DMS79 (cell line): ENCODE results near the gene NUAK1.
"Not testable (repeated sequence)": the region's sequence is repeated elsewhere in the genome, so short reads cannot be mapped to it uniquely, and the experiment has no call there.

Source experiments
- DNase-seq: peaks from one replicate; lab custom pipeline; 2025; lab: John Stamatoyannopoulos, UW

NUAK1 gene

GRCh38 chr12:106146987-106147386 lies 8.2 kb upstream of the NUAK1 start:
- DNase-seq, result no peak

DNA sequence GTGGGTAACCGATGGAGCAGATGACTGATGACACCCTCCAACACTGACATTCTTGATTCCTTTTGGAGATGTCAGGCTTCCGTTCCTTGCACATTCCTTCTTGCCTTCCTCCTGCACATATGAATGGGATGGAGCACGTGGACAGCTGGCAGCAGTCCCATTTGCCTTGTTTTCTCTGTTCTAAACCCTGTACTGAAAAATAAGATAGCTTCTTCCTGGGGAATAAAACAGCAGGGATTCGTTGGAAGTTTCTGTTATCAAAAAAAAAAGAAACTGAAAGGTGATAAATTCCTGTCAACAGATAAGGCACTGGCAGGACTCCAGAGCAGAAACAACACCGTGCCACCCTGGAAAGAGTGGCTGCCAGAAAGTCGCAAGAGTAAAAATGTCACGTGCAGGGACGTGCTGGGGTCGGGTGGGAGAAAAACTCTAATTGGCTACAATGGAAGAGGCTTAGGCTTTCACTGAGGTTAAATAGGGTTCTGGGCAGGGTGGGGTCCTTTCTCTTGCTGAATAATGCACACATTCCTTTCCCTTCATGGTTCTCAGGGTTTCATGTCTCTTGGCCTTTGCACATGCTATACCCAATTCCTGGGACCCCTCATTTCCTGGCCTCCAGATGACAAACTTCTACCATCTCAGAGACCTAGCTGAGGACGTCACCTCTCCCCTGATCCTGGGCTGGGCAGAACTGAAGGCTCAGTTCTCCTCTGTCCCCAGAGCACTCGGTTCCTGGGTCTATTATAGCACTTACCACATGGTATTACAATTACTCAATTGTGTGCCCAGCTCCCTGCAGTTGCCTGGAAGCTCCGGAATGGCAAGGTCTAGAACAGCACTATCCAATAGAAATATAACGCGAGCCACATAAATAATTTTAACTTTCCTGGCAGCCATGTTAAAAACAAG lies 7.0 kb upstream of the NUAK1 start:
- no peak for DNase-seq

- no peak for DNase-seq
Observed at GRCh38 chr12:106144847-106145246, 6.1 kb upstream of the NUAK1 start.

DNA sequence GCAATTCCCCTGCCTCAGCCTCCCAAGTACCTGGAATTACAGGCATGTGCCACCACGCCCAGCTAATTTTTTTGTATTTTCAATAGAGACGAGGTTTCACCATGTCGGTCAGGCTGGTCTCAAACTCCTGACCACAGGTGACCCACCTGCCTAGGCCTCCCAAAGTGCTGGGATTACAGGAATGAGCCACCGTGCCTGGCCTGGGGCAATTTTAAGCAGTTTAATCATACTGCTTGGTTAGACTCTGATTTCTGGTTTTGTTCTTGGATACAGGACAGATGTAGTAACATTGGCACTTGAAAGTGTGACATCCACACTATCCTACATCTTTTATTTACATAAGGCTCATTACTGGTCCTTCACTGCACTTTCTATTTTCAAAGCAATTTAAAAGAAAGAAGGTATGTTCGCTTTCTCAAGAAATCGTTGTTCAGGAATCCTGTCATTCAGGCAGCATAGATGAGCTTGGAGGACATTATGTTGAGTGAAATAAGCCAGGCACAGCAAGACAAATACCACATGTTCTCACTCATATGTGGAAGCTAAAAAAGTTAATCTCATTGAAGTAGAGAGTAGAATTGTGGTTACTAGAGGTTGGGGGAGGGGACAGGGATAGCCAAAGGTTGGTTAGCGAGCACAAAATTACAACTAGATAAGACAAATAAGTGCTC lies 4.0 kb upstream of the NUAK1 start:
- no peak for DNase-seq

DNA sequence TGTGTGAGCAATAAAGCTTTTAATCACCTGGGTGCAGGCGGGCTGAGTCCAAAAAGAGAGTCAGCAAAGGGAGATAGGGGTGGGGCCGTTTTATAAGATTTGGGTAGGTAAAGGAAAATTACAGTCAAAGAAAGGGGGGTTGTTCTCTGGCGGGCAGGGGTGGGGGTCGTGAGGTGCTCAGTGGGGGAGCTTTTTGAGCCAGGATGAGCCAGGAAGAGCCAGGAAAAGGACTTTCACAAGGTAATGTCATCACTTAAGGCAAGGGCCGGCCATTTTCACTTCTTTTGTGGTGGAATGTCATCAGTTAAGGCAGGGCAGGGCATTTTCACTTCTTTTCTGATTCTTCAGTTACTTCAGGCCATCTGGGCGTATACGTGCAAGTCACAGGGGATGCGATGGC lies 3.2 kb upstream of the NUAK1 start:
- DNase-seq, result not testable (repeated sequence)

DNA sequence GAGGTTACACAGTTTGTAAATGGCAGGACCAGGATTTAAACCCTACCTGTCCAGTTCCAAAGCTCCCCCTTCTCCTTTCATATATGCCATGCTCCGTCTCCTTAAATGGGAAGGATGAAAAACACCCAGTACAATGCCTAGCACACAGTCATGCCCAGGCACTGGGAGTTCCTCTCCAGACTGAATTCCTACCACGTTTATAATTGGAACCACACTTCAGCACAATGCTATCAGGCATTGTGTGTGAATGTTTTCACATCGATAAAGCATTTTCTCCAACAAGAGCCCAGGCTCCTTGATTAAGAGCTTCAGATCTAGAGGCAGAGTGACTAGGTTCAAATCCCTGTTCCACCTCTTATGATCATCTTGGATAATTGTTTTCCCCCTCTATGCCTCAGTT lies 2.7 kb upstream of the NUAK1 start:
- no peak for DNase-seq

- DNase-seq, result no peak
Observed at GRCh38 chr12:106141003-106141402, 2.2 kb upstream of the NUAK1 start.

GRCh38 chr12:106140223-106140986 lies 1.7 kb upstream of the NUAK1 start:
- DNase-seq, result no peak

DNA sequence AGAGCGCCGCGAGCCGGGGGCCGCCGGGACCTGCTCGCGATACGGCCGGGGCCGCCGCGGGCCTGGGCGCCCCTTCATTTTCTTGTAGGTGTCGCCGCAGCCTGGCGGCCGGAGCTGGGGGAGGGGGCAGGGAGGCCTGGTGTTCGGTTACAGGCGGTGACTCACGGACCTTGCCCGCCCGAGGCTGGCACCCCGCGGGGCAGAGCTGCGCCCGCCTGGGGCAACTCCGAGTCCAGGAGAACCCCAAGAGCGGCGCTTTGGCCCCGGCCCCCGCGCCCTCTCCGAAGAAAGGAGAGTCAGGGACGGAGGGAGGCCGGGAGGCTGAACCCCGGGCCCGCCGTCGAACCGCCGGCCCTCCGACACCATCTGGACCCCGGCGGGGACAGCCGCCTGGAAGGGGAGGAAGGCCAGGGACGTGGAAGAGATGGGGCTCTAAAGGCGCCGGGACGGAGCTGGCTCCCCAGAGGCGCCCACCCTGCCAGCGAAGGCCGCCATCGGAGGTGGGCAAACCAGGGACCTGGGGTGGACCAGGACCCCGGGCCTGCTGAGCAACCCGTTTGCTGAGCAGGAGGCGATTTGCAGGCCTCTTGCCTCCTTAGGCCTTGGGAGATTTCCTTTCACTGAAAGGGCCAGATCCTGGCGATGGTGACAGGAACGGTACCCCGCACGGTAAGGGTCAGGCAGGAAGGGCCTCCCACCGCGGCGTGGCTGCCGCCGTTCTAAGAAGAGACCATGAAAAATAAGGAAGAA lies 843 bp upstream of the NUAK1 start:
- peak; percentile 56 for DNase-seq

- no peak for DNase-seq
Observed at GRCh38 chr12:106138357-106138632, 459 bp downstream of the NUAK1 start.

DNA sequence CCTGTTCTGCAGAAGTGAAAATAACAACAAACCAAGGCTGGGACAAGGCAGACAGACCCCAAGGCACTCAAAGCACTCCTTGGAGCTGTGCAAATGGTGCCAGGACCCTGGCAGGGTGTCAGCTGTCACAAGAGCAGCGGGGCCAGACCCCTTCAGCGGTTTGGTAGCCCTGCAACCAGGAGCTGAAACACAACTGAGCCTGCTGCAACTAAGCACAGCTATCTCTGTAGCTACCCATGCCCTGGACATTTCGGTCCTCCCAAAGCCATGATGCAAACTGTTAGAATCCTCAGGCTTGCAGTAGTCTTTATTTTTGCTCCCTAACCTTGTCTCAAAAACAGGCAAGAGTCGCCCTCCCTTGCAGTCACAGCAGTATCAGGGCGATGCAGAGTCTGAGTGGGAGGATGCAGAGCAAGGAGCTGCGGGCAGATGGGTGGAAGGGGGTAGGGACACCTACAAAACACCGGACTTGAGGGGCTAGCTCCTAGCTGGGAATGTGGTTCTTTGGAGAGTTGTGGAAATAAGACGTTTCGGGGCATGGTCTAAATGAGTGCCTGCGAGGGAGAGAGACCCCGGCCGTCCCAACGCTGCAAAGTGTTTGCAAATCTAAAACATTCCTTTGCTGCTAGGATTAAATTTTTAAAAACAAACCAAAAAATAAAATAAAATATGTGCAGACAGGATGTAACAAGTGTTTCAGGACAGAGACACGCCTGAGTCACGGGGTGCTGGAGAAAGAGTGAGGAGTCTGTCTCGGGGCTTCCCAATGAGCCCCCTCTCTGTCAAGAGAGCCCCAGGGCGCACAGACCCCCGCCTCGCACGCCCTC lies 1.0 kb downstream of the NUAK1 start:
- no peak for DNase-seq

- DNase-seq, result peak; percentile 79
Observed at GRCh38 chr12:106136263-106136662, 2.5 kb downstream of the NUAK1 start.

DNA sequence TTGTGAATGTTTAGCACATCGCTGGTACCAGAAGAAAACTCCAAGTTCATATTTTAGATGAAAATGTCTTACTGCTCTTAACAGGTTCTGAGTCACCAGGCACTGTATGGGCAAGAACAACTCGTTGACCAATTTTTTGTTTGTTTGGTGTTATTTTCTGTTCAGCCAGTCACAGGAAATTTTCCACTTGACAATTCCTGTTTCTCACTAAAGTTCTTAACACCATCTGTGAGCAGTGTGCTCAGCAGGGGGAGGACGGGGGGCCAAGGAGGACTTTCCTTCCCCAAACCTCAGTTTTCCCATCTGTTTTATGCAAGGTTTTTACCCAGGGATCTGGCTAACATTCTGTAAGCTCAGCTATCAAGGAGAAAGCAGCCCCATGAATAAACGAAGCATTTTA lies 3.0 kb downstream of the NUAK1 start:
- DNase-seq, result peak; percentile 39

DNA sequence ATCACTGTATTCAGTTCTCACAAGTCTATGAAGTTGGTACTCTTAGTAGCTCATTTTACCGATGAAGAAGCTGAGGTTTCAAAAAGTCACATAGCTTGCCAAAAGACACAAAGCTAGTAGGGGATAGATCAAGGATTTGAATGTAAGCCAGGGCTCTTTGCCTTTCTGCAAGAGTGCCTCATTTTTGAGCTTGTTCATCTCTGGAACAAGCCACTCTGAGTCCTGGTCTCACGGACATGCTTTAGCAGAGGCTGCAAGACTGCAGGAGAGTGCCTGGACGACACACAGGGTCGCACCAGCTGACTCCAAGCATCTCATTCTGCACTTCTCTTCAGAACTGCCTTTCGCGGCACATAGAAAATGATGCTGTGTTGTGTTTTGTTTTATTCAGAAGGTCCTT lies 3.7 kb downstream of the NUAK1 start:
- DNase-seq, result peak; percentile 73

DNA sequence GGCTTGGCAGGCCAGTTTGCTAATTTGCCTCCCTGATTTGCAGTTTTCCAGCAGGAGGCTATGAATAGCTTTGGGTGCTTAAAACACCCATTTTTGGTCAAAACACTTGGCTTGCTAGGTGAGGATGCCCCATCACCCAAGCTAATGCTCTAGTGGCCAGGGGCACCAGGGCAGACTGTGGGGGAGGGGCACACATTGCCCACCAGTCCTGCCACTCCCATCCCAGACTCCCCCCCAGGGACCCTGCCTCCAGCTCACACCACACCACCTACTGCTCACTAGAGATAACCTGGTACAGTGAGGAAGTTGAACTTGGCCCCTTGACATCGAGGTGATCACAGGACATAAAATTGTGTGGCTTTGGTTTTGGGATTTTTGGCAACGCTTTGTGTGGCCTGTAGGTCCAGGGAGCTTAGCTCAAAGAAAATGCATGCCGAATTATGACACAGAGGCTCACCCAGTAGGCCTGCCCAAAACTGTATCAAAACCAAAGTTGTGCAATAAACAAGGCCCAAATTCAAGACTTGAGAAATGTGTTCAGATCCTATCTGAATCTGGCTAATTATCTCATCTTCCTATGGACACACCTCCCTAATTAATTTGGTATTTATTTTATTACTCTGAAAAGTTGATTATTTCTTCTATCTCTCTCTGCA lies 4.3 kb downstream of the NUAK1 start:
- DNase-seq, result no peak

GRCh38 chr12:106133136-106134087 lies 5.3 kb downstream of the NUAK1 start:
- no peak for DNase-seq

DNA sequence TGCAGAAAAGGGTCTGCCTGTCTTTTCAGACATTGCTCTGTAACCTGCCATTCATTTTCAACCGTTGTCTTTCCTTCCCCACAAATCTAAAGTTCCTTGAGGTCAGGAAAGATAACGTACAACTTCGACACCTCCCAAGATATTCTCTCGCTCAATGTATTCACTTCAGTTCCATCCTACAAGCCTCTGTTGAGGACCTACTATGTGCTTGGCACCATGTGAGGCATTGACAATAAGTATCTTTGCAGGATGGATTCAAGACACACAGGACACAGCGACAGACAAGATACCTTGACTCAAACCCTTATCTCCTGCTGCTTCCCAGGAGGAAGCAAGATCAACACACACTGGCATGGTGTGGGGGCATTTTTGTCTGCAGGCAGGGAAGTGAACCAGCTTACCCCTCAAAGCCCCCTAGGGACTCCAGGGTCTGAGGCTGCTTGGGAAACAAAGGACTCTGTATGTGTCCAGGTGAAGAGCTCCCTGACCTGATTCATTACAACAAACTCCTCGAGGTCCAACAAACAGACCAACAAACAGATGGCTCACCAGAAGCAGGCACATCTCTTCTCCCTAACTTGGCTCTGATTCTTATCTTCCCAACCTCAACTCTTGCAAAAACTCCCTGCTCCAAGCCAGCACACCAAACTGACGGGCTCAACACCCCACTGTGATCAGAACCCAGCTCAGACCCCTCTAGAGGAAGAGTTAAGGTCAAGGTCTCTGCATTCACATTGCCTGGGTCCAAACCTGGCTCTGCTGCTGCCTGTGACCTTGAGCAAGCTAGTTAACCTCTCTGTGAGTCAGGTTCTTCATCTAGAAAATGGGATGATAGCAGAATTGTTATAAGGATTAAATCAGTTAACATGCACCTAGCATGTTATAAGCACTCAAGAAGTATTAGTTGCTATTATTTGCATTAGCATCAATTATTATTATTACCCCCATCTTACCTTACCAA lies 6.3 kb downstream of the NUAK1 start:
- no peak for DNase-seq

DNA sequence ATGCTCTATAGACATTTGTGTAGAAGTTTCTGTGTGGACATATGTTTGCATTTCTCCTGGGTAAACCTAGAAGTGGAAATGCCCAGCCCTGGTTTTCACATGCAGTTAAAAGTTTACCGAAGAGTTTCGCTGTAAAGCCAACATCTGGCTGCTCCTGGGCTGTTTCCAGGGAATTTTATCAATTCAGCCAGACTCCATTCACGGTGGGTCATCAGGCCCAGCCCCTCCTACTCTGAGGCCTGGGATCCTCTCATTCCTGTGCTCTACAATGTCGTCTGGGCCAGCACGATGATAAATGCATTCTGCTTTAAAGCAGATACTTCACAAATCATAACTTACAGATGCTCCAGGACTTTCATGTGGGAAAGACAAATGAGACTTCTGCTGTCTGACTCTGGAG lies 7.1 kb downstream of the NUAK1 start:
- no peak for DNase-seq
